Measurements from ENCODE around the gene FXYD6. TPM values are rescaled to one million over a fixed set of nuclear protein-coding genes. Genes with fewer than 3 reads are reported as not detected.

The FXYD6 gene
- total and polyA plus RNA-seq, 3 experiments from 2014 or later: 0.11 TPM; not detected in 2

GRCh38 chr11:117903505-117904382 lies 27.3 kb upstream of the FXYD6 start:
- H3K9me3 Mint-ChIP-seq: no peaks in the 10 kb centered on the region
- H3K27me3 ChIP-seq (ENCODE audit: insufficient read depth, low read length, poor library complexity, severe bottlenecking): no peaks in the 10 kb centered on the region
- no peaks in the 10 kb centered on the region for H3K9me3 ChIP-seq (ENCODE audit: low read length)
- H3K36me3 Mint-ChIP-seq: peaks cover 0 to 2% (median 0%) of the 10 kb centered on the region in 3 donors
- DNase-seq: peak in 1 of 5 donors; percentile 45
- POLR2A ChIA-PET: no interaction called here
- H3K4me1 Mint-ChIP-seq: peaks cover 6 to 18% (median 12%) of the 10 kb centered on the region in 3 donors
- H3K36me3 ChIP-seq (ENCODE audit: insufficient read depth, low read length): no peaks in the 10 kb centered on the region
- CTCF ChIA-PET: interaction anchor here (1.3 to 1.6 kb wide), 2 partner anchors 43 to 87 kb away, joined by 4 to 5 read pairs; no protein-coding TSS in a partner anchor
- H3K27ac ChIP-seq (ENCODE audit: low read depth, low read length): no peak overlapping the region
- no peak overlapping the region for H3K4me3 ChIP-seq (ENCODE audit: low read length)
- H3K4me3 Mint-ChIP-seq: no peak overlapping the region
- H3K27me3 Mint-ChIP-seq: no peaks in the 10 kb centered on the region
- H3K4me1 ChIP-seq (ENCODE audit: insufficient read depth, low read length): no peaks in the 10 kb centered on the region
- no peak overlapping the region for H3K27ac Mint-ChIP-seq

GRCh38 chr11:117902001-117902845 lies 25.8 kb upstream of the FXYD6 start:
- Histone ChIP-seq H3K9me3 (ENCODE audit: low read length) (no peaks in the 10 kb centered on the region), H3K27me3 (ENCODE audit: insufficient read depth, low read length, poor library complexity, severe bottlenecking) (no peaks in the 10 kb centered on the region), H3K4me3 (ENCODE audit: low read length) (no peak overlapping the region), H3K4me1 (ENCODE audit: insufficient read depth, low read length) (no peaks in the 10 kb centered on the region), H3K27ac (ENCODE audit: low read depth, low read length) (no peak overlapping the region), H3K36me3 (ENCODE audit: insufficient read depth, low read length) (no peaks in the 10 kb centered on the region)
- no peaks in the 10 kb centered on the region for H3K9me3 Mint-ChIP-seq
- H3K27me3 Mint-ChIP-seq: peaks cover 0 to 2% of the 10 kb centered on the region in 2 donors
- peak in 1 of 5 donors; percentile 7 for DNase-seq
- H3K36me3 Mint-ChIP-seq: no peaks in the 10 kb centered on the region
- peaks cover 1 to 10% (median 4%) of the 10 kb centered on the region in 3 donors for H3K4me1 Mint-ChIP-seq
- H3K27ac Mint-ChIP-seq: peak overlapping the region in 1 of 8 donors; percentile 59
- H3K4me3 Mint-ChIP-seq: no peak overlapping the region
- ChIA-PET CTCF (interaction anchor here (1.3 kb wide), 1 partner anchor 44 kb away, joined by 4 read pairs; no protein-coding TSS in a partner anchor), POLR2A (no interaction called here)

DNA sequence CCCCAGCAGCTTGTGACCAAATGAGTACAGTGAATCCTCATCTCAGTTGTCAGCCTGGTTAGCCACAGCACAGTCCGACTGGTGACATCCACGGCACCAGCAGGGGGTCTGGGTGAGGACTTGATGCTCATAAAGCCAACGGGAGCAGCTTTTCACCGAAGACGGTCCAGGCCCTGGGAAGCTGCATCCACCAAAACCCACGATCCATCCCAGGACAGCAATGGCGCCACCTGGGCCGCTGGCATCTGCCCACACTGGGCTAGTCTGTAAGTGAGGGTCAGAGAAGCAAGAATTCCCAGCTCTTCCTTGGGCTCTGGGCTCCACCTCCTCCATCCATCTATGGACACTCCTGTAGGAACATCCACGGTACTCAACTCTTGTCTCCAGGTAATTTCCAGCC lies 25.1 kb upstream of the FXYD6 start:
- Histone ChIP-seq H3K9me3 (ENCODE audit: low read length) (no peaks in the 10 kb centered on the region), H3K27me3 (ENCODE audit: insufficient read depth, low read length, poor library complexity, severe bottlenecking) (no peaks in the 10 kb centered on the region), H3K36me3 (ENCODE audit: insufficient read depth, low read length) (no peaks in the 10 kb centered on the region), H3K4me1 (ENCODE audit: insufficient read depth, low read length) (no peaks in the 10 kb centered on the region), H3K27ac (ENCODE audit: low read depth, low read length) (no peak overlapping the region), H3K4me3 (ENCODE audit: low read length) (no peak overlapping the region)
- H3K27me3 Mint-ChIP-seq: peaks cover 4 to 5% of the 10 kb centered on the region in 2 donors
- no peaks in the 10 kb centered on the region for H3K9me3 Mint-ChIP-seq
- peak in 1 of 5 donors; percentile 10 for DNase-seq
- H3K4me1 Mint-ChIP-seq: peaks cover 0 to 8% (median 4%) of the 10 kb centered on the region in 3 donors
- ChIA-PET POLR2A (no interaction called here), CTCF (no interaction called here)
- H3K36me3 Mint-ChIP-seq: no peaks in the 10 kb centered on the region
- no peak overlapping the region for H3K27ac Mint-ChIP-seq
- no peak overlapping the region for H3K4me3 Mint-ChIP-seq

GRCh38 chr11:117900720-117901440 lies 24.4 kb upstream of the FXYD6 start:
- no peak overlapping the region for H3K27ac ChIP-seq (ENCODE audit: low read depth, low read length)
- POLR2A ChIA-PET: no interaction called here
- peak in 1 of 5 donors; percentile 20 for DNase-seq
- Mint-ChIP-seq H3K4me3 (no peak overlapping the region), H3K4me1 (peaks cover 0 to 8% (median 4%) of the 10 kb centered on the region in 3 donors), H3K27me3 (peaks cover 11% of the 10 kb centered on the region in 2 donors), H3K27ac (peak overlapping the region in 1 of 8 donors; percentile 92), H3K9me3 (no peaks in the 10 kb centered on the region), H3K36me3 (no peaks in the 10 kb centered on the region)
- H3K4me1 ChIP-seq (ENCODE audit: insufficient read depth, low read length): no peaks in the 10 kb centered on the region
- CTCF ChIA-PET: no interaction called here
- H3K9me3 ChIP-seq (ENCODE audit: low read length): no peaks in the 10 kb centered on the region
- H3K36me3 ChIP-seq (ENCODE audit: insufficient read depth, low read length): no peaks in the 10 kb centered on the region
- no peaks in the 10 kb centered on the region for H3K27me3 ChIP-seq (ENCODE audit: insufficient read depth, low read length, poor library complexity, severe bottlenecking)
- no peak overlapping the region for H3K4me3 ChIP-seq (ENCODE audit: low read length)

DNA sequence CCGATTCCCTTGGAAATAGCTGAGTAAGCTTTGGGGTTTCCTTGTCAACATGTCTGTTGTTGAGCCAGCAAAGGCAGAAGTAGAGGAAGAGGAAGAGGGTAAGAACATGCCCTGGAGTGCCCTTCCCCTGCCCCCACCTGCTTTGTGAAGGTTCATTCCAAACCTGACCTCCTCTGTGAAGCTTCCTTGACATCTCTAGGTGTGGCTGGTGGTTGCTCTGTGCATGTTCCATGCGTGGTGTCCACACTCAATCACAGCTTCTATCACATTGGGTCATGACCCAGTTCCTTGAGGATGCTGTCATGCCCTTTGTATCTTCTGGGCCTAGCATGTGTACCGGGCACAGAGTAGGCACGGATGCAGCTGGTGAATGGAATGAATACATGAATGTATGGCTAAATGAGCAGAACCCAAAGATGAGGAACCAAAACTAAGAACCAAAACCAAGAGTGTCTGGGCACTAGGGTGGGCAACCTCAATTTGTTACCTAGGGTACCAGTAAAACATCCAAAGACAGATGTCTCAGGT lies 23.7 kb upstream of the FXYD6 start:
- Mint-ChIP-seq H3K27ac (peak overlapping the region in 1 of 8 donors; percentile 57), H3K27me3 (peaks cover 11% of the 10 kb centered on the region in 2 donors)

DNA sequence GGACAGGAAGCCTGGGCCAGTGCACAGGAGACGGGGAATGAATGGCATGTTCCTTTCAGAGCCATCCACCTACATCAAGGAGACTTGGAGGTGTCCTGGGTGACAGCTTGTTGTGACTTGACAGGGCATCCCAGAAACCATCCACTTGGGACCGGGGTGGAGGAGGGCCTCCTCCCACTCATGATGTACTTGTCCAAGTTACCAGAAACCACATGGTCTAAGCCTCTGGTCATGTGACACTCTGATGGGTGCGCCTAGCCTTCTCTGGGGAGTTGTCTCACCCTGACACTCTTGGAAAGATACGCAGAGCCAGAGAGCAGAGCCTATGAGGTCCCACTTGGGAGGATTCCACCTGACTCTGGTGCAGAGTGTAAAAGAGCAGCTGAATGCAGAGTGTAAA lies 21.6 kb upstream of the FXYD6 start:
- Histone ChIP-seq H3K9me3 (ENCODE audit: low read length) (no peaks in the 10 kb centered on the region), H3K4me3 (ENCODE audit: low read length) (no peak overlapping the region), H3K27me3 (ENCODE audit: insufficient read depth, low read length, poor library complexity, severe bottlenecking) (no peaks in the 10 kb centered on the region), H3K27ac (ENCODE audit: low read depth, low read length) (no peak overlapping the region), H3K36me3 (ENCODE audit: insufficient read depth, low read length) (no peaks in the 10 kb centered on the region), H3K4me1 (ENCODE audit: insufficient read depth, low read length) (no peaks in the 10 kb centered on the region)
- peak in 1 of 5 donors; percentile 14 for DNase-seq
- Mint-ChIP-seq H3K4me1 (peaks cover 0 to 8% (median 4%) of the 10 kb centered on the region in 3 donors), H3K36me3 (no peaks in the 10 kb centered on the region), H3K4me3 (no peak overlapping the region), H3K27ac (no peak overlapping the region), H3K9me3 (peaks cover 0 to 5% (median under 1%) of the 10 kb centered on the region in 5 donors), H3K27me3 (peaks cover 13 to 21% of the 10 kb centered on the region in 2 donors)
- CTCF ChIA-PET: interaction anchor here (1.3 kb wide), 1 partner anchor 49 kb away, joined by 6 read pairs; no protein-coding TSS in a partner anchor
- POLR2A ChIA-PET: no interaction called here

More for the DNA sequence above, 23.7 kb upstream of the FXYD6 start:
- CTCF ChIA-PET: no interaction called here
- Mint-ChIP-seq H3K36me3 (no peaks in the 10 kb centered on the region), H3K4me1 (peaks cover 0 to 8% (median 4%) of the 10 kb centered on the region in 3 donors), H3K9me3 (no peaks in the 10 kb centered on the region), H3K4me3 (no peak overlapping the region)
- H3K27ac ChIP-seq (ENCODE audit: low read depth, low read length): no peak overlapping the region
- POLR2A ChIA-PET: no interaction called here
- H3K36me3 ChIP-seq (ENCODE audit: insufficient read depth, low read length): no peaks in the 10 kb centered on the region
- H3K4me3 ChIP-seq (ENCODE audit: low read length): no peak overlapping the region
- DNase-seq: peak in 1 of 5 donors; percentile 35
- H3K4me1 ChIP-seq (ENCODE audit: insufficient read depth, low read length): no peaks in the 10 kb centered on the region
- H3K9me3 ChIP-seq (ENCODE audit: low read length): no peaks in the 10 kb centered on the region
- no peaks in the 10 kb centered on the region for H3K27me3 ChIP-seq (ENCODE audit: insufficient read depth, low read length, poor library complexity, severe bottlenecking)

DNA sequence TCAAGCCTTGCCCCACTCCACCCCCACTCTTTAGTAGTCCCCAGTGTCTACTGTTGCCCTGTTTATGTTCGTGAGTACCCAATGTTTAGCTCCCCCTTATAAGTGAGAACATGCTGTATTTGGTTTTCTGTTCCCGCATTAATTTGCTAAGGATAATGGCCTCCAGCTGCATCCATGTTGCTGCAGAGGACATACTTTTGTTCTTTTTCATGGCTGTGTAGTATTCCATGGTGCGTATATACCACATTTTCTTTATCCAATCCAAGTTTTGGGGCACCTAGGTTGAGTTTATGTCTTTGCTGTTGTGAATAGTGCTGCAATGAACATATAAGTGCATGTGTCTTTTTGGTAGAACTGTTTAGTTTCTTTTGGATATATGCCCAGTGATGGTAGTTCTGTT lies 16.2 kb upstream of the FXYD6 start:
- no peaks in the 10 kb centered on the region for H3K4me1 Mint-ChIP-seq
- Histone ChIP-seq H3K4me1 (ENCODE audit: insufficient read depth, low read length) (no peaks in the 10 kb centered on the region), H3K27ac (ENCODE audit: low read depth, low read length) (no peak overlapping the region), H3K4me3 (ENCODE audit: low read length) (no peak overlapping the region), H3K9me3 (ENCODE audit: low read length) (no peaks in the 10 kb centered on the region), H3K27me3 (ENCODE audit: insufficient read depth, low read length, poor library complexity, severe bottlenecking) (no peaks in the 10 kb centered on the region), H3K36me3 (ENCODE audit: insufficient read depth, low read length) (no peaks in the 10 kb centered on the region)
- H3K36me3 Mint-ChIP-seq: peaks cover 0 to 21% (median 0%) of the 10 kb centered on the region in 3 donors
- DNase-seq: no peak
- ChIA-PET POLR2A (no interaction called here), CTCF (interaction anchor here (1.0 to 1.4 kb wide), 2 partner anchors 55 to 84 kb away, joined by 3 to 4 read pairs; no protein-coding TSS in a partner anchor)
- H3K27ac Mint-ChIP-seq: no peak overlapping the region
- H3K27me3 Mint-ChIP-seq: peaks cover 12 to 30% of the 10 kb centered on the region in 2 donors
- no peak overlapping the region for H3K4me3 Mint-ChIP-seq
- H3K9me3 Mint-ChIP-seq: peaks cover 3 to 12% (median 9%) of the 10 kb centered on the region in 5 donors
